Measurements from ENCODE around the gene MRGPRE.

The MRGPRE gene

DNA sequence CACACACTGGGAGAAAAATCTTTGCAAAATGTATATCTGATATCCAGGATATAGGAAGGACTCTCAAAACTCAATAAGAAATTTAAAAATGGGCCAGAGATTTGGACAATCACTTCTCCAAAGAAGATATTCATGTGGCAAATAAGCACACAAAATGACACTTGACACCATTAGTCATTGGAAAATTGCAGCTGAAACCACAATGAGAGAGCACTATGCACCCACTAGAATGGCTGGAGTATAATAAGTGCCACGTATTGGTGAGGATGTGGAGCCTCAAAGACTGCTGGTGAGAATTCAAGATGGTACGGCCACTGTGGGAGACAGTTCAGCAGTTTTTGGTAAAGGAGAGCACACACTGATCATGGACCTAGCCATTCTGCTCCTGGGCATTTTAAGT, 54.3 kb downstream of the MRGPRE start:
- DNase-seq, result no peak
